ENCODE measurements around the gene PRPH.
"Not testable (repeated sequence)": the region's sequence is repeated elsewhere in the genome, so short reads cannot be mapped to it uniquely, and the experiment has no call there.

PRPH gene

DNA sequence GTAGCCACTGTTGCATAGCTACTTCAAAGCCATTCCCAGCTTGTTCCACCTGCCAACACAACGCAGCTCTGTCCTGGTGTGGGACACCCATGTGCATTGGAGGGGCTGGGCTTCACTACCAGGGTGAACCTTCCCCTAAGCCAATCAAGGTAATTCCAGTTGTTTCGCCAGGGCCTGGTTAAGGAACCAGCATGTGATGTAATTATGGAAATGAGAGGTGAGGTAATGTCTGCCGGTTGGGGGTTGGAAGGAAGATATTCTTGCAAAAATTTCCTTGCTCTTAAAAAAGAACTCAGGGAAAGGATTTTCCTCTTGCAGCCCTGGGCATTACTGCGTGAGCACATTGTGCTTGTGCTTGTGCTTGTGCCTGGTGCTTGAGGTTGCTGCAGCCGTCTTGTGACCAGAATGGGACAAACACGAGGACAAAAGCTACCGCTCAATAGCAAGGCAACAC, 15.2 kb upstream of the PRPH start:
- in situ Hi-C loops (cut with MboI; ENCODE audit: low pct_unique_long_range_greater_than_20kb, low sequenced_read_pairs, unreplicated experiment), result no loop called here
- DNase-seq (ENCODE audit: low spot score), result no peak
- TF ChIP-seq, protein P1, sequence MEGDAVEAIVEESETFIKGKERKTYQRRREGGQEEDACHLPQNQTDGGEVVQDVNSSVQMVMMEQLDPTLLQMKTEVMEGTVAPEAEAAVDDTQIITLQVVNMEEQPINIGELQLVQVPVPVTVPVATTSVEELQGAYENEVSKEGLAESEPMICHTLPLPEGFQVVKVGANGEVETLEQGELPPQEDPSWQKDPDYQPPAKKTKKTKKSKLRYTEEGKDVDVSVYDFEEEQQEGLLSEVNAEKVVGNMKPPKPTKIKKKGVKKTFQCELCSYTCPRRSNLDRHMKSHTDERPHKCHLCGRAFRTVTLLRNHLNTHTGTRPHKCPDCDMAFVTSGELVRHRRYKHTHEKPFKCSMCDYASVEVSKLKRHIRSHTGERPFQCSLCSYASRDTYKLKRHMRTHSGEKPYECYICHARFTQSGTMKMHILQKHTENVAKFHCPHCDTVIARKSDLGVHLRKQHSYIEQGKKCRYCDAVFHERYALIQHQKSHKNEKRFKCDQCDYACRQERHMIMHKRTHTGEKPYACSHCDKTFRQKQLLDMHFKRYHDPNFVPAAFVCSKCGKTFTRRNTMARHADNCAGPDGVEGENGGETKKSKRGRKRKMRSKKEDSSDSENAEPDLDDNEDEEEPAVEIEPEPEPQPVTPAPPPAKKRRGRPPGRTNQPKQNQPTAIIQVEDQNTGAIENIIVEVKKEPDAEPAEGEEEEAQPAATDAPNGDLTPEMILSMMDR (IDR thresholded peaks at IDR 0.05; ENCODE audit: extremely low read depth, insufficient read depth, missing control alignments), result no peak

DNA sequence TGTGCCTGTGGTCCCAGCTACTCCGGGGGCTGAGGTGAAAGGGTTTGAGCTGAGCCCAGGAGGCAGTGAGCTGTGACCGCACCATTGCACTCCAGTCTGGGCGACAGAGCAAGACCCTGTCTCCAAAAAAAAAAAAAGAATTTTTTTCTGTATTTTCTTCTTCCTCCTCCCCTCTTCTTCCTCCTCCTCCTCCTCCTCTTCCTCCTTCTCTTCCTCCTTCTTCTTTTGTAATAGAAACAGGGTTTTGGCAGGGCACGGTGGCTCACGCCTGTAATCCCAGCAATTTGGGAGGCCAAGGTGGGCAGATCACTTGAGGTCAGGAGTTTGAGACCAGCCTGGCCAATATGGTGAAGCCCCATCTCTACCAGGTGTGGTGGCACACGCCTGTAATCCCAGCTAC, 14.4 kb upstream of the PRPH start:
- in situ Hi-C loops (cut with MboI; ENCODE audit: low pct_unique_long_range_greater_than_20kb, low sequenced_read_pairs, unreplicated experiment); DNase-seq (ENCODE audit: low spot score): not testable (repeated sequence)

DNA sequence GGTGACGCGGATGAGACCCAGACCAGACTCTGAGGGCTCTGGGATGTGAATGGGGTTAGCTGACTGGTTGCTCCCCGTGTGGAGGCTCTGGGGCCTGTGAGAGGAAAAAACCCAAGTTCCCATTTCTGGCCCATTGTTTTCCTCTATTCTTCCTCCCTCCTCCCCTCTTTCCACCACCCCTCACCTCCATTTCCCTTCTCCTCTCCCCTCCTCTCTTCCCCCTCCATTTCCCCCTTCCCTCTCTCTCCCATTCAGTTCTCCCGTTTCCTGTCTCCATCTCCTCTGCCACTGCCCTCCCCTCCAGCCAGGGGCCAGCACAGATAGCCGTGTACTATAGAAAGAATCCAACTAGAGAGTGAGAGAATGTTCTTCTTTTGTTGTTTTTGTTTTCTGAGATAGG, 12.6 kb upstream of the PRPH start:
- DNase-seq (ENCODE audit: low spot score), result no peak
- TF ChIP-seq, protein P1 (IDR thresholded peaks at IDR 0.05; ENCODE audit: extremely low read depth, insufficient read depth, missing control alignments), result no peak
- in situ Hi-C loops (cut with MboI; ENCODE audit: low pct_unique_long_range_greater_than_20kb, low sequenced_read_pairs, unreplicated experiment), result no loop called here

DNA sequence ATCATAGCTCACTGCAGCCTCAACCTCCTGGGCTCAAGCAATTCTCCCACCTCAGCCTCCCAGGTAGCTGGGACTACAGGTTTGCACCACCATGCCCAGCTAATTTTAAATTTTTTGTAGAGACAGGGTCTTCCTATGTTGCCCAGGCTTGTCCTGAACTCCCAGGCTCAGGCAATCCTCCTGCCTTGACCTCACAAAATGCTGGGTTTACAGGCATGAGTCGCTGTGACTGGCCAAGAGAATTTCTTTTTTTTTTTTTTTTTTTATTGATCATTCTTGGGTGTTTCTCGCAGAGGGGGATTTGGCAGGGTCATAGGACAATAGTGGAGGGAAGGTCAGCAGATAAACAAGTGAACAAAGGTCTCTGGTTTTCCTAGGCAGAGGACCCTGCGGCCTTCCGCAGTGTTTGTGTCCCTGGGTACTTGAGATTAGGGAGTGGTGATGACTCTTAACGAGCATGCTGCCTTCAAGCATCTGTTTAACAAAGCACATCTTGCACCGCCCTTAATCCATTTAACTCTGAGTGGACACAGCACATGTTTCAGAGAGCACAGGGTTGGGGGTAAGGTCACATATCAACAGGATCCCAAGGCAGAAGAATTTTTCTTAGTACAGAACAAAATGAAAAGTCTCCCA, 12.1 kb upstream of the PRPH start:
- in situ Hi-C loops (cut with MboI; ENCODE audit: low pct_unique_long_range_greater_than_20kb, low sequenced_read_pairs, unreplicated experiment), result not testable (repeated sequence)

DNA sequence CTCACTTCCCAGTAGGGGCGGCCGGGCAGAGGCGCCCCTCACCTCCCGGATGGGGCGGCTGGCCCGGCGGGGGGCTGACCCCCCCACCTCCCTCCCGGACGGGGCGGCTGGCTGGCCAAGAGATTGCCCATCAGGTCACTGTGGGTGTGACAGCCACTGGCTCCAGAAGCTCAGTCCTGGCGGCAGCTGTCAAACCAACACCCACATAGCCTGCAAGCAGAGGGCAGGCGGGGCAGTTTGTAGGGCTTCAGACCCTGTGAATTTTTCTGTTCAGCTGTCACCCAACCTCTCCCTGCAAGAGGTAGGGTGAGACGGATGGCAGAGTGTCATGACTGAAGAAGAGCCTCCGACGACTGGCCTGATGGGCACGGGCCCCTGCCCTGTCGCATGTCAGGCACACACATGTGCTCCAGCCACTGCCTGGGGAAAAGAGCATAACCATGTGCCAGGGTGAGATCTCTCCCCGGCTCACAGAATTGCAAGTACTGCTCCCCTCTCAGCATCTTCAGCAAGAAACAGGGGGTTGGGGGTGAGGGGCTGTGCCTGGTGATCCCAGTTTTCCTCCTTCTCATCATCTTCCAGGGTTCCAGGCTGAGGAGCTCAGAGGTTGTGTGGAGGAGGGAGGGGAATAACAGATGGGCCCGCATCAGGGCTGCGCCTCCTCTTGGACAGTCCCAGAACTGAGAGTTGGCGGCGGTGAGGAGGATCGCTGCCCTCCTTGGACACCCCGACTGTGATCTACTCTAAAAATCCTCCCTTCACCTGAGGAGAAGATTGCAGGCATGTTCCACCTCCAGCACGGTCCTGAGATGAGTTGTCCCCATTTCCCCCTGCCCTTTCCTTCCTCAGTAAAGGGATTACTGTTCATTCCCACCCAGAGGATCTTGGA, 11.2 kb upstream of the PRPH start:
- TF ChIP-seq, protein P1 (IDR thresholded peaks at IDR 0.05; ENCODE audit: extremely low read depth, insufficient read depth, missing control alignments), result no peak
- in situ Hi-C loops (cut with MboI; ENCODE audit: low pct_unique_long_range_greater_than_20kb, low sequenced_read_pairs, unreplicated experiment), result no loop called here
- no peak for DNase-seq (ENCODE audit: low spot score)

More for the DNA sequence above, 12.1 kb upstream of the PRPH start:
- not testable (repeated sequence) for DNase-seq (ENCODE audit: low spot score)

DNA sequence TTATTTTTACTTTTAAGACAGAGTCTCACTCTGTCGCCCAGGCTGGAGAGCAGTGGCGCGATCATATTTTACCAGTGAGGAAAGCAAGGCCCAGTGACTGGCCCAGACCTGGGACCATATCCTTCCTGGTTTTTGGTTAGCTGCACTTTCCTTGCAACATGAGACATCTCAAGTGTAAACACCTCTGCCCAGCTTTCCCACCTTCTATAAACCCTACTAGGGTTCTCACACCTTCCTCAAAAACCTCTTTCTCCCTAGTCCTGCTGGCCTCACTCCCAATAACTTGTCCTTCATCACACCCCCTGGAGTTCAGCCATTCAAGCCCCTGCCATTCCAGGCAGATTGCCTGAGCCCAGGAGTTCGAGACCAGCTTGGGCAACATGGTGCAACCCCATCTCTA, 10.3 kb upstream of the PRPH start:
- TF ChIP-seq, protein P1 (IDR thresholded peaks at IDR 0.05; ENCODE audit: extremely low read depth, insufficient read depth, missing control alignments), result no peak
- in situ Hi-C loops (cut with MboI; ENCODE audit: low pct_unique_long_range_greater_than_20kb, low sequenced_read_pairs, unreplicated experiment), result no loop called here

DNA sequence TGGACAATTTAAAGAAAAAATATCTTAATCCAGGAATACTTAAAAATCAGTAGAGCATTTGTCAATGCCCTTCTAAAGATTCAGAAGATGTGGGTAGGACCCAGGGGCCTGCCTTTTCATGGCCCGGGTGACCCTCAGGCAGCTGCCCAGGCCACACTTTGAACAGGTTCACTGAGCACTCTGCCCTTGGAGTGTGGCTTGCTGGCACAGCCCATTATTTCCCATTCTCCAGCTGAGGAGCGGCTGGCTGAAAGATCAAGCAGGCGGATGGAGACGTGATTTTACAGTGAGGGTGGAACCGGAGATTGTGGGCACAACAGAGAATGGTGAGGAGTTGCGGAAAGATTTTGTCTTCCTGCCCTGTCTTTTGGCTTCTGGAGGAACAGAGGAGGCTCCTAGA, 7.1 kb upstream of the PRPH start:
- DNase-seq (ENCODE audit: low spot score), result no peak
- in situ Hi-C loops (cut with MboI; ENCODE audit: low pct_unique_long_range_greater_than_20kb, low sequenced_read_pairs, unreplicated experiment), result no loop called here
- TF ChIP-seq, protein P1 (IDR thresholded peaks at IDR 0.05; ENCODE audit: extremely low read depth, insufficient read depth, missing control alignments), result peak; percentile 2

More for the DNA sequence above, 10.3 kb upstream of the PRPH start:
- no peak for DNase-seq (ENCODE audit: low spot score)
